OCI-LY7 (cell line): ENCODE data around the gene ZGRF1.
A peak's percentile ranks its signal among the peaks of the same experiment; 100 is the strongest.

Source experiments
- EZH2phosphoT487 ChIP-seq: fragments of 200-600 bp; sonication (generic); IDR thresholded peaks from 2 replicates; pipeline ENCODE4 v1.6.1; 2018; ENCODE audit warnings: low read depth, borderline replicate concordance, mild to moderate bottlenecking, mixed run types, antibody characterized with exemption, low read length, moderate library complexity, mixed read lengths
- TF ChIP-seq, protein P1 (sequence below): fragments of 200-600 bp; sonication (generic); conservative IDR thresholded peaks from 2 replicates; pipeline ENCODE4 v1.5.1; 2014; ENCODE audit warnings: mild to moderate bottlenecking, antibody characterized with exemption, low read length, moderate library complexity, mixed read lengths

DNA sequence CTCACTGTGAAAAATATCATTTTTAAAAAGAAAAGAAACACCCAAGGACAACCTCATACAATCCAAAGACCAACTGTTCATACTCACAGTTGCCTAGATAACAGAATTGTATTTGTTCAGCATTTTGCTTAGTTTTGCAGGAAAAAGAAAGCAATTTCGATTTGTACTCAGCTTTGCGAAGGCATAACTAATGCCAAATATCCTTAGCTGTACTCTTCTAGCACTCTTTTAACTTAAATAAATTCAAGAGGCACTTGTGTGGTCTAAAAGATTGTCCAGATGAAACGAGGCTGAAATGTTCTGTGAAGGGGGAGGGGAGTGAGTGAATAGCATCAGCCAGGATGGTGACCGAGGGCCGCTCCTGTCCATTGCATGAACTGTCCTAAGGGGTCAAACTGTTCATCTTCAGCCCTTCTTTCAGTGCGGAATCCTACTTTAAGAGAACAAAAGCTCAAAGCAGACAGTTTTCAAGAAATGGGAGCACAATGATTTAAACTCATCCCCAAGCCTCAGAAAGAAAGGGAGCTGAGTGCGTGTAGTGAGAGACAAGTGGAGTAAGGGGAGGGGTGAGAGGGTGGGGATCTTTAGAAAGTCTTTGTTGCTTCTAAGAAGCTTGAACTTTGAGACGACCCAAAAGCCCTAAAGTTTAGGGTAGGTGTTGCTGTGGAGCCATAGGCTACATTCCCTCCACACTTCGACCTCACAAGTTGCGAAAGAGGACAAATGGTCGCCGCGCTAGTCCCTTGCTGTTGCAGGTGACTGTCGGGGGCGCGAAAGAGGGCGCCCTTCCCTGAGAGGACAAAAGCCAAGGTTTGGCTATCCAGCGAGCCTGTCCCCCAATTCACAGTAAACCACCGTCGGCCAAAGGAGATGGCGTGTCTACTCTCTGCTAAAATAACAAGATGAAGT is 116.8 kb downstream of the ZGRF1 start:
- TF ChIP-seq, protein P1, sequence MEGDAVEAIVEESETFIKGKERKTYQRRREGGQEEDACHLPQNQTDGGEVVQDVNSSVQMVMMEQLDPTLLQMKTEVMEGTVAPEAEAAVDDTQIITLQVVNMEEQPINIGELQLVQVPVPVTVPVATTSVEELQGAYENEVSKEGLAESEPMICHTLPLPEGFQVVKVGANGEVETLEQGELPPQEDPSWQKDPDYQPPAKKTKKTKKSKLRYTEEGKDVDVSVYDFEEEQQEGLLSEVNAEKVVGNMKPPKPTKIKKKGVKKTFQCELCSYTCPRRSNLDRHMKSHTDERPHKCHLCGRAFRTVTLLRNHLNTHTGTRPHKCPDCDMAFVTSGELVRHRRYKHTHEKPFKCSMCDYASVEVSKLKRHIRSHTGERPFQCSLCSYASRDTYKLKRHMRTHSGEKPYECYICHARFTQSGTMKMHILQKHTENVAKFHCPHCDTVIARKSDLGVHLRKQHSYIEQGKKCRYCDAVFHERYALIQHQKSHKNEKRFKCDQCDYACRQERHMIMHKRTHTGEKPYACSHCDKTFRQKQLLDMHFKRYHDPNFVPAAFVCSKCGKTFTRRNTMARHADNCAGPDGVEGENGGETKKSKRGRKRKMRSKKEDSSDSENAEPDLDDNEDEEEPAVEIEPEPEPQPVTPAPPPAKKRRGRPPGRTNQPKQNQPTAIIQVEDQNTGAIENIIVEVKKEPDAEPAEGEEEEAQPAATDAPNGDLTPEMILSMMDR = 0 out of 2 replicates have a peak, but pooled peaks have one; percentile 19
- no peak for TF ChIP-seq EZH2phosphoT487
